Measurements from ENCODE around the gene ARHGAP10.

Gene ARHGAP10

GRCh38 chr4:148057516-148057915 is 325.6 kb downstream of the ARHGAP10 start:
- H3K4me1 ChIP-seq: peaks cover 0 to 43% (median 11%) of the 10 kb centered on the region in 4 donors
- no peak for DNase-seq
- no peaks in the 10 kb centered on the region for H3K27me3 ChIP-seq
- H3K36me3 ChIP-seq: peaks cover 0 to 4% (median 0%) of the 10 kb centered on the region in 3 donors
- H3K27ac ChIP-seq: no peak overlapping the region
- TF ChIP-seq, protein P1, sequence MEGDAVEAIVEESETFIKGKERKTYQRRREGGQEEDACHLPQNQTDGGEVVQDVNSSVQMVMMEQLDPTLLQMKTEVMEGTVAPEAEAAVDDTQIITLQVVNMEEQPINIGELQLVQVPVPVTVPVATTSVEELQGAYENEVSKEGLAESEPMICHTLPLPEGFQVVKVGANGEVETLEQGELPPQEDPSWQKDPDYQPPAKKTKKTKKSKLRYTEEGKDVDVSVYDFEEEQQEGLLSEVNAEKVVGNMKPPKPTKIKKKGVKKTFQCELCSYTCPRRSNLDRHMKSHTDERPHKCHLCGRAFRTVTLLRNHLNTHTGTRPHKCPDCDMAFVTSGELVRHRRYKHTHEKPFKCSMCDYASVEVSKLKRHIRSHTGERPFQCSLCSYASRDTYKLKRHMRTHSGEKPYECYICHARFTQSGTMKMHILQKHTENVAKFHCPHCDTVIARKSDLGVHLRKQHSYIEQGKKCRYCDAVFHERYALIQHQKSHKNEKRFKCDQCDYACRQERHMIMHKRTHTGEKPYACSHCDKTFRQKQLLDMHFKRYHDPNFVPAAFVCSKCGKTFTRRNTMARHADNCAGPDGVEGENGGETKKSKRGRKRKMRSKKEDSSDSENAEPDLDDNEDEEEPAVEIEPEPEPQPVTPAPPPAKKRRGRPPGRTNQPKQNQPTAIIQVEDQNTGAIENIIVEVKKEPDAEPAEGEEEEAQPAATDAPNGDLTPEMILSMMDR (IDR thresholded peaks at IDR 0.05): no peak
- H3K9me3 ChIP-seq: no peaks in the 10 kb centered on the region
- intact Hi-C loops (cut with DNase I; ENCODE audit: low total_unique reads): no loop called here
- H3K4me3 ChIP-seq: no peak overlapping the region

DNA sequence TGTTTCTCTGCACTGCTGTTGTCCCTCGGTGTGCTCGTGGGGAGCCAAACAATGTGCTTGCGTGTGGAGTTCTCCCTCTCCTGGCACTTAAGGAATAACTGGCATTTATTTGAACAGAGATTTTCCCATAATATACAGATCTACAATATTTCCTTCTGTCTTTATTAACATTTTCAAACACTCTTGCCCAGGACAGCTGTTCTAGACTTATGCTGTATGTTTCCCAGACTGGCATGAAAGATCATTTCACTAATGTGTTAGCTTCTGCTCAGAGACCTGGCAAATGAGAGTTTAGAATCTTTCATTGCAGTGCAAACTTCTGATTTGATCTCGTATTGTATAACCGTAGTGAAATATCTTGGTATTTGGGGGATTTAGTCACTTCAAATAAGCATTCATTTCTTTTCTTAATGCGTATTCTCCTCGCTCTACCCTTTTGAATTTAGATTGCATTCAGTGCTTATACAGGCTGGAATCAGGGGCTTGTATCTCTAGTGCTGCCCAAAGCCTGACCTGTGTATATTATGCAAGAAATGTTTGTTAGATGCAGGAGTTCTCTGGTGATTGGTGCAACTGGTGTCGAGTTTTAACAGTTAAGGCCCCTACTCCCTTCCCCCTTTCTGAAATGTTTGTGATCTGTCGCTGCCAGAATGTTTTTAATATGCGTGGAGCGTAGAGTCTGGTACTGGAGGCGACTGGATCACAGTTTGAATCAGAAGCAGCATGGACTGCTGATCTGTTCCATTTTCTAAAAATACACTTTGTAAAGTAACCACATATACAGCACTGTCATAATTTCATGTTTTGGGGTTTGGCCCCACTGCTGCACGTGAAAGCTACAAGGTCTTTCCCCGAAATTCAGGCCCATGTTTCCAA is 326.3 kb downstream of the ARHGAP10 start:
- Histone ChIP-seq H3K27me3 (no peaks in the 10 kb centered on the region), H3K27ac (no peak overlapping the region), H3K9me3 (no peaks in the 10 kb centered on the region), H3K4me3 (no peak overlapping the region), H3K36me3 (peaks cover 0 to 10% (median 2%) of the 10 kb centered on the region in 3 donors), H3K4me1 (peaks cover 0 to 36% (median 11%) of the 10 kb centered on the region in 4 donors)
- intact Hi-C loops (cut with DNase I; ENCODE audit: low total_unique reads): no loop called here
- DNase-seq: no peak
- TF ChIP-seq, protein P1 (IDR thresholded peaks at IDR 0.05): no peak

- DNase-seq: no peak
- peaks cover 0 to 21% (median 8%) of the 10 kb centered on the region in 4 donors for H3K4me1 ChIP-seq
- no peak overlapping the region for H3K27ac ChIP-seq
- no peak overlapping the region for H3K4me3 ChIP-seq
- H3K36me3 ChIP-seq: peaks cover 13 to 25% (median 16%) of the 10 kb centered on the region in 3 donors
- TF ChIP-seq, protein P1 (IDR thresholded peaks at IDR 0.05): no peak
- intact Hi-C loops (cut with DNase I; ENCODE audit: low total_unique reads): no loop called here
- H3K27me3 ChIP-seq: no peaks in the 10 kb centered on the region
- no peaks in the 10 kb centered on the region for H3K9me3 ChIP-seq
Observed at GRCh38 chr4:148059617-148060180, 327.8 kb downstream of the ARHGAP10 start.

DNA sequence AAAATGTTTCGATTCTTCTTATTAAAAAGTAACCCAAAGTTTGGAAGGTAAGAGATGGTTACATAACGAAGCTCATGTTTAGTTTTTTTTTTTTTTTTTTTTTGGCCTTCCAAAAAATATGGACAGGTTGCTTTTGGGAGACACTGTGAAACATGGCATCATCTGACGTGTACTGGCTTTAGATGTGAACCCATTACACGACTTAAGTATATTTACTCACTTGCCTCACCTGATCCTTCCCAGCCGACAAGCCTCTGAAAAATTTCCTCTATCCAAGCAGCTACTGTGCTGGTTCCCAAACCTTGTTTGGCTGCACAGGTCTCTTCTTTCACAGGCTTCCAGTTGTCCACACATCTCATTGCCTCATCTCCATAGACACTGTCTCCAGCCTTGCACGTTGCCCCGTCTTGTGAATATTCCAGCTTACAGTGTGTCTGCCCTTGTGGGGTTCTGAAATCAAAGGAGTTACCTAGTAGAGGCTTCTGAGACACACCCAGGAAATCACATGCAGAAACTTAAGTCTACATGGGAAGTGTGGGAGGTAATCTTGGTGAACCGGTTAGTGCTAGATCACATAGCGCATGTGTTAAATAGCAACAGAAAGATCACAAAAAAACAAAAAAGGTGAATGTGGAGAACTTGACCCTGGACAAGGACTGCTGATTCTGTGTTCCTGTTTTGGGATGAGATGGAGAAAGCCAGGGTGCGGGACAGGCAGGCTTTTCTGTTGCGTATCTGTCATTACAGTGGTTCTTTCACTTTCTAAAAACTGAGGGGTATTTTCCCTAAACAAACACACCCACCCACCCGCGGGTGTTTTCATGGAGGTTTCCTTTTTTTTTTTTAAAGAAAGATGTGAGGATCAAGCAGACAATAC is 328.6 kb downstream of the ARHGAP10 start:
- Histone ChIP-seq H3K4me1 (peaks cover 0 to 19% (median 8%) of the 10 kb centered on the region in 4 donors), H3K9me3 (no peaks in the 10 kb centered on the region), H3K27me3 (no peaks in the 10 kb centered on the region), H3K36me3 (peaks cover 21 to 33% (median 23%) of the 10 kb centered on the region in 3 donors), H3K4me3 (no peak overlapping the region), H3K27ac (no peak overlapping the region)
- intact Hi-C loops (cut with DNase I; ENCODE audit: low total_unique reads): no loop called here
- DNase-seq: no peak
- TF ChIP-seq, protein P1 (IDR thresholded peaks at IDR 0.05): no peak

DNA sequence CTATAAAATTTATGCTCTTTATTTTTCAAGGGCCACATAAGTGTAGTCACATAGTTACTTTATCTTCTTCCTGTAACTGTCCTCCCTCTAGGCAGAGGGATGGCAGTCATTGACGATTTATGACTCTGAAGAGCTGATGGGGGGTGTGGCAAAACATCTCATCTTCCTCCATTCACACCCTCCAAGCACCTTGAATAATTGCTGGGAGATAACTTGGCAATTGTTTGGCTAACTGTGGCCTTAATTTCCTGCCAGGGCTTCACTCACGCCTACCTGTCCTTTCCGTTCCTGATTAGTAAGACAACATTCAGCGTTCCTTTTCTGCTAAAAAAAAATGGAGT is 329.2 kb downstream of the ARHGAP10 start:
- intact Hi-C loops (cut with DNase I; ENCODE audit: low total_unique reads): no loop called here
- Histone ChIP-seq H3K4me3 (no peak overlapping the region), H3K27me3 (no peaks in the 10 kb centered on the region), H3K36me3 (peaks cover 25 to 38% (median 28%) of the 10 kb centered on the region in 3 donors), H3K4me1 (peaks cover 0 to 19% (median 8%) of the 10 kb centered on the region in 4 donors), H3K27ac (no peak overlapping the region), H3K9me3 (no peaks in the 10 kb centered on the region)
- TF ChIP-seq, protein P1 (IDR thresholded peaks at IDR 0.05): no peak
- no peak for DNase-seq

Measured in tibial artery (tissue), 4 donors.